Brain microvascular endothelial cell (primary cell): ENCODE measurements around the gene CC2D1A.

Source experiments
- DNase-seq: peaks from one replicate; pipeline ENCODE4 v3.0.0-alpha.2; 2020
- H3K27ac ChIP-seq: fragments of 250-450 bp; sonication (Bioruptor Pico); 2 replicates; pipeline ENCODE4 v1.5.1; 2020; ENCODE audit warnings: mild to moderate bottlenecking, moderate library complexity
- H3K27me3 ChIP-seq: fragments of 250-450 bp; sonication (Bioruptor Pico); replicated peaks from 2 replicates; pipeline ENCODE4 v1.5.1; 2020; ENCODE audit warnings: mild to moderate bottlenecking
- H3K36me3 ChIP-seq: fragments of 250-450 bp; sonication (Bioruptor Pico); replicated peaks from 2 replicates; pipeline ENCODE4 v1.5.1; 2020; ENCODE audit warnings: mild to moderate bottlenecking
- H3K4me3 ChIP-seq: 2 replicates; pipeline ENCODE4 v1.5.1; 2011; ENCODE audit warnings: low read depth, mild to moderate bottlenecking, control low read depth, low read length, moderate library complexity
- in situ Hi-C: cut with HindIII; loops from 2 replicates; pipeline ENCODE4 v1.10.0; 2017; ENCODE audit warnings: low sequenced_read_pairs, low pct_ligation_motif_present
- TF ChIP-seq, protein P1 (sequence below): IDR thresholded peaks from 2 replicates; pipeline ENCODE4 v1.5.1; 2011; ENCODE audit warnings: low read depth, mild to moderate bottlenecking, moderate library complexity, low read length, control low read depth, inconsistent platforms; ENCODE audit errors: missing control alignments

Gene CC2D1A

DNA sequence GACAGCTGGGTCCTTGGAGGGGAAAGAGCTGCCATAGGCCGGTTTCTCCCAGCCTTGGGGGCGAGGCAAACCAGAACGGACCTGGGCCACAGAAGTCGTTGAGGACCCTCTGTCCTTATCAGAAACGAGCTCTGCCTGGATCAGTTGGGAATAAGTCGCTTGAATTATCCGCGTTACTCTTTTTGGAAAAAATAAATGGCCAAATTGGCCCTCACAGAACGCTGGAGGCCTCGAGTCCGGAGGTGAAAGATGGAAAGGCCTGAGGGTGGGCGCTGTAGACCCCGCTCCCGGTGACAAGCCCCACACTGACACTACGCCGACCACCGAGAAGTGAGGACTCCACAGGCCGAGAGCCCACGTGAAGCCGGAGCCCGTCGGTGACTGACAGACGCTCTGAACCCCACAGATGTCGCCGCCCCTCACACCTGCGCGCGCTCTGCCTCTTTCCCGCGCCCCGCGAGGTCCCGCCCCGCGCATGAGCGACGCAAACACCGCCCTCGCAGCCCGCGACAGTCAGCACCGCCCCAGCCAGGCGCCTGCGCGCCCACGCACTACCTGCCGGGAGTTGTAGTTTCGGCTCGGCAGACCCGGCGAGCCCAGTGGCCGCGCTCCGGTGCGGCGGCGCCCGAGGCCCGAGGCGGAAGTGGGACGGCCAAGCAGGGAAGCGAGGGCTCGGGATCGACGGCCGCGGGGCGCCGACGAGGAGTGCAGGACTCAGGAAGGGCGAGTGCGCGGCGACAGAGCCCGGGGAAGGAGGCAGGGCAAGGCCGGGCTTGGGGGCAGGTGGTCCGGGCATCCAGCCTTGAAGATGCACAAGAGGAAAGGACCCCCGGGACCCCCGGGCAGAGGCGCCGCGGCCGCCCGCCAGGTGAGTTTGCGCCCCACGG lies at the start of gene CC2D1A, which contains the start of gene BRME1:
TSS of gene CC2D1A (plus strand) at position 568 of the 887 bp plus-strand sequence. CDS start at position 809, 241 bp downstream.
TSS of gene BRME1 (minus strand) at position 484 of the 887 bp plus-strand sequence. CDS start 1,225 bp downstream, outside the sequence.
- Histone ChIP-seq H3K4me3 (peak within 1 kb of the TSS; percentile 80), H3K36me3 (no peaks in the 10 kb centered on the region), H3K27ac (no peak within 1 kb of the TSS), H3K27me3 (no peaks in the 10 kb centered on the region)
- TF ChIP-seq, protein P1, sequence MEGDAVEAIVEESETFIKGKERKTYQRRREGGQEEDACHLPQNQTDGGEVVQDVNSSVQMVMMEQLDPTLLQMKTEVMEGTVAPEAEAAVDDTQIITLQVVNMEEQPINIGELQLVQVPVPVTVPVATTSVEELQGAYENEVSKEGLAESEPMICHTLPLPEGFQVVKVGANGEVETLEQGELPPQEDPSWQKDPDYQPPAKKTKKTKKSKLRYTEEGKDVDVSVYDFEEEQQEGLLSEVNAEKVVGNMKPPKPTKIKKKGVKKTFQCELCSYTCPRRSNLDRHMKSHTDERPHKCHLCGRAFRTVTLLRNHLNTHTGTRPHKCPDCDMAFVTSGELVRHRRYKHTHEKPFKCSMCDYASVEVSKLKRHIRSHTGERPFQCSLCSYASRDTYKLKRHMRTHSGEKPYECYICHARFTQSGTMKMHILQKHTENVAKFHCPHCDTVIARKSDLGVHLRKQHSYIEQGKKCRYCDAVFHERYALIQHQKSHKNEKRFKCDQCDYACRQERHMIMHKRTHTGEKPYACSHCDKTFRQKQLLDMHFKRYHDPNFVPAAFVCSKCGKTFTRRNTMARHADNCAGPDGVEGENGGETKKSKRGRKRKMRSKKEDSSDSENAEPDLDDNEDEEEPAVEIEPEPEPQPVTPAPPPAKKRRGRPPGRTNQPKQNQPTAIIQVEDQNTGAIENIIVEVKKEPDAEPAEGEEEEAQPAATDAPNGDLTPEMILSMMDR = no peak
- in situ Hi-C loops = no loop called here
- DNase-seq = peak; percentile 73

DNA sequence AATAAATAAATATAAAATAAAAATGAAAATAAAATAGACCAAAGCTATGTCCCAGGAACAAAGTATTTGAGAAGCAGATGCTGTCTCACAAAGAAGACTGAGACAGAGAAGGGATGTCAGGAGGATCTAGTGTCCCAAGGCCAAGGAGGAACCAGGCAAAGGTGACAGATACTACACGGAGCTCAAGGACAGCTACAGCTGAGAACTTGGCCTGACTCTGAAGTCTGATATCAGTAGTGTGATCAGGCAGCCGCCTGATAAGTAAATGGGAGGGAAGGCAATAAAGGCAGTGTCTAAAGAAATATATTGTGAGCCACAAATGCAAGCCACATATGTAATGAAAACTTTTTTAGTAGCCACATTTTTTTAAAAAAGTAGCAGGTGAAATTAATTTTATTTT lies 49.5 kb upstream of the CC2D1A start:
- no peak overlapping the region for H3K4me3 ChIP-seq
- H3K27me3 ChIP-seq = no peaks in the 10 kb centered on the region
- TF ChIP-seq, protein P1 = no peak
- in situ Hi-C loops = no loop called here
- no peaks in the 10 kb centered on the region for H3K36me3 ChIP-seq
- DNase-seq = no peak
- H3K27ac ChIP-seq = no peak overlapping the region

DNA sequence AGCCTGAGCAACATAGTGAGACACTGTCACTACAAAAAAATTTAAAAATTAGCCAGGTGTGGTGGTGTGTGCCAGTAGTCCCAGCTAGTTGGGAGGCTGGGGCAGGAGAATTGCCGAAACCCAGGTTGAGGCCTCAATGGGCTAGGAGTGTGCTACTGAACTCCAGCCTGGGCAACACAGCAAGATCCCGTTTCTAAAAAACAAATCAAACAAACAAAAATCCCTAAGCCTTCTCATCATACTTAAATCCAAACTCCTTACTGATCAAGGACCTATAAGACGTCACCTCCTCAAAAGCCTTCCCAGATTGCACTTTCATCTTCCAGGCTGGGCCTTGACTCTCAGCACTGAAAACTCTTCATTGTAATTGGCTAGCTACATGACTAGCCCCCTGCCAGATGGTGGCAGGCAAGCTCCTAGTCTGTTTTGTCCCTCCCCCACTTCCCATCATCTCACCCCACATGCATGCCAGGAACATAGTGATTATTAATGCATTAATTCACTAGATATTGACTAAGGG lies 46.6 kb upstream of the CC2D1A start:
- Histone ChIP-seq H3K27ac (no peak overlapping the region), H3K4me3 (no peak overlapping the region), H3K27me3 (no peaks in the 10 kb centered on the region), H3K36me3 (no peaks in the 10 kb centered on the region)
- in situ Hi-C loops = no loop called here
- DNase-seq = peak; percentile 41
- TF ChIP-seq, protein P1 = peak; percentile 29

DNA sequence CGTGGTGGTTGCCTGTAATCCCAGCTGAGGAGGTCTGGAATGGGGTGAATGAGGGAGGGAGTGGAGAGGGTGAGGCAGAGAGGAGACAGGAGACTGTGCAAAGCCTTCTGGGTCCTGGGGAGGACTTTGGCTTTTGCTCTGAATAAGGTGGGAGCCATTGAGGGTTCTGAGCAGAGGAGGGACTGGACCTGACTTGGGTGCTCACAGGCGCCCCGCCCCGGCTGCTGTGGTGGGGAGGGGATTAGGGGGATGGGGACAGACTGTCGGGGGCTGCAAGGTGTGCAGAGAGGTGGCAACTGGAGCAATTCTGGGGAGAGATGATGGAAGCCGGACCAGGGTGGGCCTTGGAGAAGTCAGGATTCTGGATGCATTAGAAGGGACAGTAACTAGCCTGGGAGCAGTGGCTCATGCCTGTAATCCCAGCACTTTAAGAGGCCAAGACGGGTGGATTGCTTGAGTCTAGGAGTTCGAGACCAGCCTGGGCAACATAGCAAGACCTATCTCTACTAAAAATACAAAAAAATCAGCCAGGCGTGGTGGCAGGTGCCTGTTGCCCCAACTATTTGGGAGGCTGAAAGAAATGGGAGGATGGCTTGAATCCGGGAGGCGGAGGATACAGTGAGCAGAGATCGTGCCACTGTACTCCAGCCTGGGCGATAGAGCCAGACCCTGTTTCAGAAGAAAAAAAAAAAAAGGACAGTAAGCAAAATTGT lies 45.2 kb upstream of the CC2D1A start:
- Histone ChIP-seq H3K27ac (peak overlapping the region; percentile 93), H3K27me3 (no peaks in the 10 kb centered on the region), H3K4me3 (no peak overlapping the region), H3K36me3 (no peaks in the 10 kb centered on the region)
- no peak for DNase-seq
- TF ChIP-seq, protein P1 = no peak
- in situ Hi-C loops = no loop called here

DNA sequence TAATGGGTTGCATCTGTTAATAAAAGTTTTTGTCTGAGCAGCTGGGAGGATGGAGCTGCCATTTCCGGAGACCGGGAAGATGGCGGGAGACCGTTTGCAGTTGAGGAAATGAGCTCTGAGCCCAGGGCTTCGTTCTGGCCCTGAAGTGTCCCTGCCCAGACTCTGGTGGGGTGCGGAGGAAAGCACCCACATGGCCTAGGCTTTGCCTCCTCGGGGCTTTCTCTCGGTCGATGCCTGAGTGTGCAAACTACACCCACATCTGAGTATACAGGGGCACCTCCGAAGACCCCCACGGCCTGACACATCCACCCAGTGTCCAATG lies 44.6 kb upstream of the CC2D1A start:
- DNase-seq = no peak
- Histone ChIP-seq H3K4me3 (no peak overlapping the region), H3K27ac (peak overlapping the region; percentile 93), H3K27me3 (no peaks in the 10 kb centered on the region), H3K36me3 (no peaks in the 10 kb centered on the region)
- TF ChIP-seq, protein P1 = no peak
- in situ Hi-C loops = no loop called here
